HT-29 (cell line): ENCODE measurements around the gene GRID1. TPM values are rescaled to one million over a fixed set of nuclear protein-coding genes. Genes with fewer than 3 reads are reported as not detected.

ENCODE experiments used
- DNase-seq: peaks from one replicate; pipeline ENCODE4 v3.0.0-alpha.2; 2015; ENCODE audit warnings: low spot score
- total RNA-seq: library from RNA; depleted of rRNA; stranded (reverse); fragments of >200 nt; shearing (Covaris generic); gene quantifications from 2 replicates; pipeline ENCODE4 v1.2.3, GENCODE V29; 2014

The GRID1 gene
- total RNA-seq, 1 experiment from 2014 or later: not detected

DNA sequence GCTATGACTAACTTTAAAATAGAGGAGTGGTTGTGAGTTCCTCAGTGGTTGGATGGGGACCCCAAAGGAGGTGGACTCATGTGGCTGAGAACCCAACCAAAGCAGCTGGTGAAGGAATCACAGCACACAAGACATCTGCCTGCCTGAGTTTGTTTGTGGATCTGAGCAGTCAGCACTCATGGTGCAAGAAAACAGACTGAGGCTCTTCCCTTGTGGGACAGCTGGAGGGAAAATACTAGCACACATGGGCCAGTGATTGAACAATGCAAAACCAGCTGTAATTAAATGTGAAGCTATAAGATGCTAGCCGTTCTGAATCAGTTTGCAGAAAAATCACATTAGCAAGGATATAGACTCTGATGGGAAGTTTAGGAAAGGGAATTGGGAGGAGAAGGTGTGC, 707.3 kb downstream of the GRID1 start:
- DNase-seq: no peak

GRCh38 chr10:85658518-85658917, 708.1 kb downstream of the GRID1 start:
- no peak for DNase-seq

DNA sequence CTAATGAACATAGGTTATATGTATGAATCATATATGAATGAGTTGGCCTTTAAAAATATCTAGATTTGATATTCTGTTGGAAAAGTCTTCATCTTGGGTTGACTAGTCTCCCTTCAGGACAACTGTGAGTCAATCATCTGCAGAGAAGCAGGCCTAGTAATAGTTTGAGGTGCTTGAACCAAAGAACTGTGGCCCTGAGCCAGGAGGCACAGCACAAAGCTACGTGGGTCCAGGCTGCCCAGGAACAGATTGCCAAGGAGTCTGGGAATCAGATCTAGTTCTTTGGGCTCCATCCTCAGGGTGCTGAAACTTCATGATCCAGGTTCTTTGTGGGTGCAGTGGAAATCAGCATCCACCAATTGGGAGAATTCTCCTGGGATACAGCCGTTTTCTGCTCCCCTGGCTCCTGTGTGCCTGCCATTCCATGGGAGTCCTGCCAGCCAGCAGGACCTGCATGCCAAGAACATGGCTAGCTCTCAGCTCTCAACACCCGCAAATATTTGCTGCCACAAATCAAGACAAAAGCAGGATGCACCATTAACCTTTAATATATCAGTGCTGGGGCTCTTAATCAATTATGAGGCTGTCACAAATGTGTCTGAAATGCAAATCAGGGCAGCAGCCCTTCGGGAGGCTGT, 709.0 kb downstream of the GRID1 start:
- DNase-seq: no peak

DNA sequence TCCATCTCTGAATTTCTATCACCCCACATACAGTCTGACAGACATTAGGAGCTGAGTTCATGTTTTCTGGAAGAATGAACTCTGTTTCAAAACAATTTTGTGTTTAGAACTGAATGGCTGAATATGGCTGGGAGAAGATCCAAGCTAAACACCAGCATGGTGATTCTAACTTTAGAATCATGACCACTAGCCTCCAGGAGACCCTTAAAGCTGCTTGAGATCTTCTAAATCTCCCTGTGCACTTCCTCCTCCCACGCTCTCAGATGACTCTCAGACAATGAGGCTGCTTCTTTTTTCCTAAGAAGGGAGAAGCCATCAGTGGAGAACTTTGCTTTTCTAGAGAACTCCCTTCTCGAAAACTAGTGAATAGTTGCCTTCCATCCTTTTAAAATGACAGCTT, 711.2 kb downstream of the GRID1 start:
- DNase-seq: no peak

DNA sequence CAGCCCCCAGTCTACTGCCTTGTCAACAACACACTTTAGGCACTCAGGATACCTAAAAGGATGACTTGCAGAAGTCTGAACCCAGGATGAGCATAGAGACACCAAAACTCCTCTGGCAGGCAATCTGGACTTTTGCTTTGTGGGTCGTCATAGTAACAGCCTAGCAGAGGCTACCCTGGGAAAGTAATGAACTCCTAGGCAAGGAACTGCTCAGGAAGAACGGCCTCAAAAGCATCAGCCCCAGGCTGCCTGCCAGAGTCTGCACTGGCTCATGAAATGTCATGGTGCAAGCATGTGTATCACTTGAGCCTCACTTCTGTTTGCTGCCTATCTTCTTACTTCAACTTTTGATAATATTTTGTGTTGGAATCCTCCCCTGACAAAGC, 715.1 kb downstream of the GRID1 start:
- no peak for DNase-seq

- no peak for DNase-seq
Measured at GRCh38 chr10:85650791-85651496, 715.7 kb downstream of the GRID1 start.

- DNase-seq: no peak
Measured at GRCh38 chr10:85649461-85649860, 717.1 kb downstream of the GRID1 start.

- no peak for DNase-seq
Measured at GRCh38 chr10:85648279-85648754, 718.3 kb downstream of the GRID1 start.

- DNase-seq: no peak
Measured at GRCh38 chr10:85647741-85648140, 718.9 kb downstream of the GRID1 start.

DNA sequence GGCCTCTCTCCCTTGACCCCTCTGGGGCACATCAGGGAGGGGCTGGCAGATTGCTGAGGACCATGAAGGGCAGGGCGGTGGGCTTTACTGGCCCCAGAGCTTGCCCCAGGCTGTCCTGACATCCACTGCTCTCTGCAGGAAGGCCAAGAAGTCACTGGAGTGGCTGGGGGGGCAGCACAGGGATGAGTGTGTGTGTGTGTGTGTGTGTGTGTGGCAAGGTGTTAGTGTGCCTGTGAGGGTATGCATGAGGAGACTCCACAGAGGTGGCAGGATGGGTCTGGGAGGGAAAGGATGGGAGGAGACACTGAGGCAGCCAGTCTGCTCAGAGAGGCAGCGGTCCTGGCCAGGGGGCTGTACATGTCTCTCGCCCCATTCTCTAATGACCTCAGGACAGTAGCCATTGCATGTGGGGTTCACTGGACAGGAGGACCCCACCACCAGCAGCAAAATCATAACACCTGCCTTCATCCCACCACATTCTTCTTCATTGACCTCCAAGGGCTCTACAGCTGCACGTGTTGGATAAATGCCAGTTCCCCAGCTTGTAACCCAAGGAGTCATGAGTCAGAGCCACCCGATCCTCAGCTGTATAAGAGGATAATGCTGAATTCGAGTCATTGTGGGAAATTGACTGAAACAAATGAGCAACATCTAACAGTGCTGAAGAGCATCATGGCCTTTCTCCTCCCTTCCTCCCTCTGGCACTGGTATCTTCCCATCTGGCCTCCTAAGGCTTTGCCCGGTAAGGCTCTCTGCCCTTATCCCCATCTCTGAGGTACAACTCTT, 720.5 kb downstream of the GRID1 start:
- DNase-seq: no peak

DNA sequence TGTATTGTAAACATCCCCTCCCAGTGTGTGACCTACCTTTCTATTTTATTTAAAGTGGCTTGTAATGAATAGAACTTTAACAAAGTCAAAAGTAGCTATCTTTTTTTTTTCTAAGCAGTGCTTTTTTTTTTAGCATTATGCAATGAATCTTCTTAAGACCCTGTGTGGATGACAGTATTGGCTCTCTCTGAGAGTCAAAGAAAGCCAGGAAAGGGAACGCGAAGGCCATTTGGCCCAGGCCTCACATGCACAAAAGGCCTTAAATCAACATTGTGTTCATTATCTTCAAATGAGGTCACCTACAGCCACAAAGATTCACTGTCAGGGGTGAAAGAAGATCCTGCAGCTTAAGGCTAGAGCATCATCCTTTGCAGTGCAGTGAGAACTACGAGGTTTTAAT, 721.5 kb downstream of the GRID1 start:
- DNase-seq: no peak

GRCh38 chr10:85643845-85644525, 722.6 kb downstream of the GRID1 start:
- DNase-seq: peak; percentile 77

GRCh38 chr10:85643171-85643844, 723.3 kb downstream of the GRID1 start:
- no peak for DNase-seq

- DNase-seq: peak; percentile 88
Measured at GRCh38 chr10:85642421-85643170, 724.0 kb downstream of the GRID1 start.

- DNase-seq: no peak
Measured at GRCh38 chr10:85642082-85642420, 724.5 kb downstream of the GRID1 start.

- DNase-seq: peak; percentile 84
Measured at GRCh38 chr10:85641479-85642009, 725.1 kb downstream of the GRID1 start.

DNA sequence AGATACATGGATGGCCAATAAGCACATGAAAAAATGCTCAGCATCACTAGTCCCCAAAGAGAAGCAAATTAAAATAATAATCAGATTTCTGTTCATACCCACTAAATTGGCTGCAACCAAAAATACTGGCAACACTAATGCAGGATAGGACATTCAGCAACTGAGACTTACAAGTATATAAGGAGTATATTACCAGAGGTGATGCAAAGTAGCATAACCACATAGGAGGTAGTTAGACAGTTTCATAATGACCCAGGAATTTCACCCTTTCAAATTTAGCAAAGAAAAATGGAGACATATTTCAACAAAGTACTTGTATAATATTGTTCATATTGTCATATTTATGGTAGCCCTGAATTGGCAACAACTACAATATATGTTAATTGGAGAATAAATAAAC, 727.8 kb downstream of the GRID1 start:
- no peak for DNase-seq

DNA sequence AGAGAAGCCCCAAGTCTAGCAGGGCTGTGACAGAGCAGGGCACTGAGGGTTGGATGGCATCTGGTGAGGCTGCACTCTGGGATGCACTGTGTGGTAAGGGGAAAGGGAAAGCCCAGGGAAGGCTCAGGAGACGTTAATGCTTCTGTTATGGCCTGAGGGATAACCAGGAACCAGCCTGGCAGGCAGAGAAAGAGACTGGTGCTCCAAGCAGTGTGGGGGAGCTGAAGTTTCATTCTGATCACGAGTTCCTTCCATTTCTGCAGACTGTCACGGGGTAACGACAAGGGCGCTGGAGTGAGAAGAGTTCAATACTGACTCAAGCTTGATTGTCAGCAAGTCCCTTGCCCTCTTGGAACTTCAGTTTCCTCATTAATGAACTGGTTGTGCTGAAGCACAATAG, 730.9 kb downstream of the GRID1 start:
- DNase-seq: no peak

DNA sequence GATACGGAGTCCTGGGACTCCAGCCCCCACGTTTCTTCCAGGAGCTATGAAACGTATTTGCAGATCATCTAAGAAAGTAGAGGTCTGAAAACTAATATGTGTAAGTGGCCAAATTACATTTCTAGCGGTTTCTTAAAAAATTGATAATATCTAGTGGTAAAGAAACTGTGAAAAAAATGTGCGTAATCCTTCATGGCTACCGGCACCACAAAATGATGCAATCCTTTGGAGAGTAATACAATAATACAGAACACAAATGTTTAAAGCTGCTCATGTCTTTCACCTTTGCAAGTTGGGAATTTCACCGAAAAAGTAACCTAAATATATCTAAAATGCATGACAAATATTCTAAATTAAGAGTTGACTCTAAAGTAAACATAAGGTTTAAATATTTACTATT, 742.1 kb downstream of the GRID1 start:
- DNase-seq: no peak

DNA sequence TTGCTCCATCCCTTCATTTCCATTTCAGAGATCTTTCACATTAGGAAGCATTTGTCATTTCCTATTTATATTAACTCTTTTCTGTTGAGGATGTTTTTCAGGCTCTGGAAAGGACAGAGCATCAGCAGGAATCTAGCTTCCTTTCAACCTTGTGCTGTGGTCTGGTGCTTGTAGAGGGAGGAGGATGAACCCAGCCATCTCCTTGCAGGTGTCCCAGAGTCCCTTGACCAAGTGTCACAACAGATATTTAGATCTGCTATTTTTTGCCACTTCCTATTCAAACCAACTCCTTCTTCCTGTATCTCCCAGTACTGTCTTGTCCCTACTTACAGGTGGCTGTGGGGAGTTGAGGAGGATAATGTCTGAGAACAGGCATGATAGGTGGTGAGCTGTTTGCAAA, 742.8 kb downstream of the GRID1 start:
- no peak for DNase-seq

DNA sequence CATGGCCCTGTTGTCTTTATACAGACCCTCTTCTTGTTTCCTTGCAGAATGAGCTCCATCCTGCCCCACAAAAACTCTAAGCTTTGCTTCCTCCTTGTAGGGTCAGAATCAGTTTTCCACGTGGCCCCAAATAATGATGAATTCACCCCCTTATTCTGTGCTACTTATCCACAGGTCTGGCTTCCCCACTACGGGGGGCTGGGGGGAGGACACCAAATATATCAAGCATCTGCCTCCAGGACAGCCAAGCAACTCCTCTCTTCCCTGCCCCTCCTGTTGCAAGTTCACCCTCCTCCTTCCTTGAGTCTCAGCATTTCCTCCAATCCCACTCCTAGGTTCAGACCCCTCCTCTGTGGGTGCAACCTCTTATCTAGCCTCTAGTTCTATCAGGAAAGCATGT, 743.3 kb downstream of the GRID1 start:
- DNase-seq: no peak
